ENCODE results near the gene SMIM30.

Gene SMIM30

DNA sequence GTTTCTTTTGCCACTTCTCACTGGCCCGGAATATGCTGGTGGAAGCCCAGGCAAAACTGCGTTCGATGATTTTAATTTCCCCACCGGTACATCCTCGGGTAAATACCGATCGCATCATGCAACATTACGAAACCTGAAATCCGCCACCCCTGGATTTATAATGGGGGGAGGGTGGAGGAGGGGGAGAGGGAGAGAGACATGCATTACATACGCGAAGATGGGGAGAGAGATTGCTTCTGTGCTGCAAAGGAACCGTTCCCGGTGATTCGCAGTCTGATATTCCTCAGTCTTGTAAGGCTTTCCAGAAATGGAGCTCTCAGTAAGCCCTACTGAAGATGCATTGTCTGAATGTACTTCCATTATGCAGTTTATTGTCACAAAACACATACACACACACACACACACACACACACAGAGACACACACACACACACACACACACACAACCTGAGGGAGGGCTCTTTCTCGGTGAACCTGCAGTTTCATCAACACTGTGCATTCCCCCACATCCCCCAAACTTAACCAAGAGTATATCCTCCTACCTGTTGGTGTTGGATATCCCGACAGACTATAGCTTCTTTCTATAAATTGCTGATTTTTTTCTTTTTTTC lies 32.5 kb downstream of the SMIM30 start:
- Histone ChIP-seq H3K36me3 (no peaks in the 10 kb centered on the region), H3K4me3 (no peak overlapping the region), H3K4me2 (no peak overlapping the region), H3K9ac (no peak overlapping the region), H3K9me3 (no peaks in the 10 kb centered on the region), H3K27ac (no peak overlapping the region), H3K4me1 (no peaks in the 10 kb centered on the region), H3K27me3 (no peaks in the 10 kb centered on the region), H4K20me1 (no peaks in the 10 kb centered on the region)
- TF ChIP-seq Cebpa-rat (IDR thresholded peaks at IDR 0.05) = no peak

DNA sequence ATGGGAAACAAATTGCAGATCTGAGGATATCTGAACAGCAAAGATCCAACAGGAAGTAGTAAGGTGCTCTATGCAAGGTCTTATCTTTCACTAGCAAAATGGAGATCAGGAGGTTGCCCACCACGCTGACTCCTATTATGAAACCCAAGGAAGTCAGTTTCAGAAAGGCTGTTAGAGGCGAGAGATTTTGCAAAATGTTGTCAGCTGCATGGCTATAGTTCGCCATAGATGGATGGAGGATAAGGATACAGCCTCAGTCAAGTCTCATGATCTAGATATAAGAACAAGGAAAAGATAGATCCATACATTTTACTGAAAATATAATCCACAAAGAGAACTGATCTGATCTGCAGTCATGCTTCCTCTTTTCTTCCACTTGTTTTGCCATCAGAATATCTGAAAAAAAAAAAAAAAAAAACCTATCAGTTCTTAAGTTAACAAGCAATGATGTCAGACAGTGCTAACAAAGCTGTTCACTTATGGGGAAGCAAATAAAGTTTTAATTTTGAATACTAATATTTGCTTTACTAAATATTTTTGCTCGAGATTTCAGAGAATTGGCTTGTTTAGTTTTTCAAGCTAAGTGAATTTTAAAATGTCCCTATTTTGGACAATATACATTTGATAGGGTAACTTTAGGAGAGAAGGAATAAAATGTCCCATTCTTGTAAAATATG lies 33.7 kb downstream of the SMIM30 start:
- Histone ChIP-seq H3K4me2 (no peak overlapping the region), H3K27me3 (no peaks in the 10 kb centered on the region), H3K27ac (no peak overlapping the region), H3K36me3 (no peaks in the 10 kb centered on the region), H3K9me3 (no peaks in the 10 kb centered on the region), H3K4me1 (no peaks in the 10 kb centered on the region), H3K9ac (no peak overlapping the region), H3K4me3 (no peak overlapping the region), H4K20me1 (no peaks in the 10 kb centered on the region)
- TF ChIP-seq Cebpa-rat (IDR thresholded peaks at IDR 0.05) = no peak

DNA sequence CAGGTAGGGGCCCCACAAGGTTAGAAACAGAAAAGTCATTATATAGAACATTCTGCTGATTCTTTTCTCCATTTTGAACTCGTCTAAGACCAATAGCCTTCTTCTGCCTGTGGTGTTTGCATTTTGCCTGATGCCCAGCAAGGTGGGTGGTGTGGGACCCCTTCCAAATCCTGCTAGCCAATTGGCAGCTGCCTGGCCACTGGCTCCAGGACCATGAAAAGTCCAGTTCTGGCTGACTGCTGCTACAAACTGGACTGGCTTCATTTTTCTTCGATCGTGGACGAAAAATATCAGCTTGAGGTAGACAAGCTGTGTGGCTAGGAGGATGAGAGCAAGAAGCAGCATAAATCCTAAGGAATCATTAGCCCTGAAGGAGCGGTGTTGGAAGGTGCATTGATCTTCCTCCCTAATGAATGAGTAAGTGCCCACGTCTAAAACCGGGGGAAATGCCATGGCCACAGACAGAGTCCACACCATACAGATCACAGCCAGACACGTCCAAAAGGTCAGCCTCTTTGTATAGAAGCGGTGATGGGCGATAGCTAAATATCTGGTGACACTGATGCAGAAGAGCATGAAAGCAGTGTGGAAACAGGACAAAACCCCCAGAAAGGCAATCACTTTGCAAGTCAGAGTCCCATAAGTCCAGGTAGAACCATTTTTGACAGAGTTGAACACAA lies 34.4 kb downstream of the SMIM30 start:
- no peaks in the 10 kb centered on the region for H3K36me3 ChIP-seq
- no peak overlapping the region for H3K27ac ChIP-seq
- H3K4me1 ChIP-seq = no peaks in the 10 kb centered on the region
- no peaks in the 10 kb centered on the region for H4K20me1 ChIP-seq
- H3K4me2 ChIP-seq = no peak overlapping the region
- no peak overlapping the region for H3K9ac ChIP-seq
- no peaks in the 10 kb centered on the region for H3K9me3 ChIP-seq
- TF ChIP-seq Cebpa-rat (IDR thresholded peaks at IDR 0.05) = no peak
- no peaks in the 10 kb centered on the region for H3K27me3 ChIP-seq
- no peak overlapping the region for H3K4me3 ChIP-seq

DNA sequence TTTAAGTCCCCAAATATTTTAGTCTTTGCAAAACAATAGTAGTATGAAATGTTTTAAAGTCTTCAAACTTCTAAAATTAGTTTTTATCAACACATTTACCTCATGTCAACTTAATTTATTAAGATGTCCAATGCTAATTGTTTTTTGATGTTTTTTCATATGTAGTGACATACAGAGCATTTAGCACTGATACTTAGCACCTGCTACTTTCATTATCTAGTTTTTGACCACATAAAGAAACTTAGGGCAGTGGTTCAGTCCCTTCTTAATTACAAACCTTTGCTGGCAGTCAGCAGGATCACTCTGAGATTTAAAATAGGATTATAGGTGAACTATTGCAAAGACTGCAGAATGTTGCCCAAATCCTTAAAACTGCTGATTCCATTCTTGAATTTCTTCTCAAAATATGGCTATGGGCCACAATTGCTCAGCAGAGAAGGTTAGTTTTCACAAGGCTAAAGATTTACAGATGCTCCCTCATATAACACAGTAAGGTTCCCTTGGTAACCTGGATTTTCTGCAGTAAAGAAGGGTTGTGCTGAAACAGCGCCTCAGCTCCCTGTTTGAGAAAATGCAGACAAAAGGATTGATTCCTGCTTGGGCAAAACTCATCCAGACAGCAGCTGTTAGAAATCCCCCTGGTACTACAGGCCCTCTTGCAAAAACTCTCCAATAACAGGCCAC lies 35.1 kb downstream of the SMIM30 start:
- no peak overlapping the region for H3K4me2 ChIP-seq
- H3K4me3 ChIP-seq = no peak overlapping the region
- H3K36me3 ChIP-seq = no peaks in the 10 kb centered on the region
- no peaks in the 10 kb centered on the region for H3K4me1 ChIP-seq
- H3K27me3 ChIP-seq = no peaks in the 10 kb centered on the region
- H3K9me3 ChIP-seq = no peaks in the 10 kb centered on the region
- TF ChIP-seq Cebpa-rat (IDR thresholded peaks at IDR 0.05) = no peak
- no peak overlapping the region for H3K27ac ChIP-seq
- no peaks in the 10 kb centered on the region for H4K20me1 ChIP-seq
- H3K9ac ChIP-seq = no peak overlapping the region

DNA sequence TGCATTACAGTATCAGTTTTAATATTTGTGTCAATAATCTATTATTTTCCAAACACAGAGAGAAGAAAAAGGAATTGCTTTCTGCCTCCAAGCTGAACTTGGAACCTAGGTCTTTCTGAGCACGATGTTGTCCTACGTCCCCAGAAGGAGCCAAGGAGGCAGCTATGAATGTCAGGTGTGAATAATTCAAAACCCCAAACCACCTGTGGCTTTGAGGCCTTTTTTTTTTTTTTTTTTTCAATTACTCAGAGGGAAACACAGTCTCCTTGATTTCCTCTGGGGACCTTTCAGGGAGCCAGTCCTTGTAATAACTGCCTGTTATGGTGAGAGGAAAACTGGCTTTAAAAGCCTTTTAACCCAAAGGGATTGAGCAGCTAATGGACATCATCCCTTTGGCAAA lies 40.0 kb downstream of the SMIM30 start:
- no peak overlapping the region for H3K4me3 ChIP-seq
- H3K4me1 ChIP-seq = no peaks in the 10 kb centered on the region
- no peak for TF ChIP-seq Cebpa-rat (IDR thresholded peaks at IDR 0.05)
- H3K4me2 ChIP-seq = no peak overlapping the region
- no peaks in the 10 kb centered on the region for H4K20me1 ChIP-seq
- H3K27me3 ChIP-seq = no peaks in the 10 kb centered on the region
- no peaks in the 10 kb centered on the region for H3K36me3 ChIP-seq
- no peak overlapping the region for H3K27ac ChIP-seq
- H3K9me3 ChIP-seq = no peaks in the 10 kb centered on the region
- no peak overlapping the region for H3K9ac ChIP-seq

DNA sequence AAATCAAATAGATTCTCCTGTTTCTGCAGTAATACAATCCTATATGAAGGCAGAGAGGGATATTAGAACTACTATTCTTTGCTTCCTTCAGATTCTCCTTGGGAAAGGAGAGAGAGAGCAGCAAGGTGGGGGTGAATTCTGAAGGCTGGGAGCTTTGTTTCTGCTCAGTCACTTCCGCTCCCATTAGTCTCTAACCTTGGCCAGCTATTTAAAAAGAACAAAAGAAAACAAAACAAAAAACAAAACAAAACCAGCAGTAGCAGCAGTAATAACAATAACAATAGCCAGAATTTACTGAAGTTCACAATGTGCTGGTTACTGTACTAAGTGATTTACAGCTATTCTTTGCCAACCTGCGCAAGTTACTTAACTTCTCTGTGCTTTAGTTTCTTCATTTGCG lies 41.7 kb downstream of the SMIM30 start:
- no peak overlapping the region for H3K4me2 ChIP-seq
- H3K9ac ChIP-seq = no peak overlapping the region
- H3K36me3 ChIP-seq = no peaks in the 10 kb centered on the region
- no peaks in the 10 kb centered on the region for H3K9me3 ChIP-seq
- no peaks in the 10 kb centered on the region for H3K27me3 ChIP-seq
- no peaks in the 10 kb centered on the region for H4K20me1 ChIP-seq
- TF ChIP-seq Cebpa-rat (IDR thresholded peaks at IDR 0.05) = no peak
- H3K4me1 ChIP-seq = peaks cover 1% of the 10 kb centered on the region; the same call in 1 of the 2 replicates
- H3K27ac ChIP-seq = no peak overlapping the region
- H3K4me3 ChIP-seq = no peak overlapping the region

DNA sequence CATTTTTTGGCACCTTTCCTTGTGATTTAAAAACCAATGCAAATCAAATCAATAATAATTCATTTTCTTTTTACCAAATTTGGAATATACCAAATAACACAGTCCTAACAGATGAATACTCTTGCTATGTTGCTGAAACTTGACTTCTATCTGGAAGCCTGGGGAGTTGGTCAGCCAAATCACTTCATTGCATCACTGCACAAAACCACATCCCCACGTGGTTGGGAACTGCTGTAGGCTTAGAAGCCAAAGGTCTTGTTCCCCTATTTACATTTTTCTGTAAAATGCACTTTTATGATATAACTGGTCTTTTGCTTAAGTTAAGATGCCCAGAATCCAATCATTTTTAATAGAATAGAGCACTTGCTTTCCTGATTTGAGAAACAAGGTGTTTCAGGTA lies 46.9 kb downstream of the SMIM30 start:
- Histone ChIP-seq H3K27me3 (no peaks in the 10 kb centered on the region), H3K4me2 (peak overlapping the region; percentile 20), H3K36me3 (no peaks in the 10 kb centered on the region), H3K9me3 (no peaks in the 10 kb centered on the region), H3K4me3 (no peak overlapping the region), H4K20me1 (no peaks in the 10 kb centered on the region), H3K9ac (no peak overlapping the region), H3K4me1 (peaks cover 10% of the 10 kb centered on the region), H3K27ac (no peak overlapping the region)
- TF ChIP-seq Cebpa-rat (IDR thresholded peaks at IDR 0.05) = no peak
